HFFc6 (cell line): ENCODE measurements around the gene BABAM2. TPM values are rescaled to one million over a fixed set of nuclear protein-coding genes. Genes with fewer than 3 reads are reported as not detected.

Experiments
- DNase-seq: peaks from one replicate; pipeline ENCODE4 v3.0.0-alpha.2; 2018
- H3K27ac Mint-ChIP-seq: 2 replicates; pipeline ENCODE4 v1.8.0; 2020; ENCODE audit warnings: mild to moderate bottlenecking, mixed read lengths
- H3K27me3 Mint-ChIP-seq: 2 replicates; pipeline ENCODE4 v1.8.0; 2021; ENCODE audit warnings: mild to moderate bottlenecking, moderate library complexity, mixed read lengths; ENCODE audit not compliant: insufficient read depth
- H3K36me3 Mint-ChIP-seq: 2 replicates; pipeline ENCODE4 v1.8.0; 2021; ENCODE audit warnings: low read depth, mixed read lengths
- H3K4me1 Mint-ChIP-seq: 2 replicates; pipeline ENCODE4 v1.8.0; 2020; ENCODE audit warnings: low read depth, mixed read lengths
- H3K4me3 Mint-ChIP-seq: 2 replicates; pipeline ENCODE4 v1.8.0; 2020; ENCODE audit warnings: mild to moderate bottlenecking, moderate library complexity, mixed read lengths
- H3K9me3 Mint-ChIP-seq: 2 replicates; pipeline ENCODE4 v1.8.0; 2020; ENCODE audit warnings: mild to moderate bottlenecking, mixed read lengths
- CTCF ChIP-seq: fragments of 200-600 bp; sonication (generic); IDR thresholded peaks from 2 replicates; pipeline ENCODE4 v1.5.0; 2021; ENCODE audit warnings: antibody characterized with exemption, mild to moderate bottlenecking
- total RNA-seq, 6 experiments: library from RNA; stranded (reverse); fragmentation: NEBNext Ultra II Directional; extraction: Animal tissue kit (Norgen Biotek cat#: 25700); gene quantifications; 2 replicates in 1 of 6; 3 replicates in 5 of 6; pipeline ENCODE4 v1.2.3, GENCODE V29; 2021

The BABAM2 gene
- total RNA-seq, 6 experiments from 2014 or later: 30.8 to 46.6 (median 41.2) TPM

- H3K36me3 Mint-ChIP-seq: no peaks in the 10 kb centered on the region
- H3K4me3 Mint-ChIP-seq: no peak overlapping the region
- H3K4me1 Mint-ChIP-seq: peaks cover 7% of the 10 kb centered on the region; the same call in 1 of the 2 replicates
- TF ChIP-seq CTCF: no peak
- H3K9me3 Mint-ChIP-seq: no peaks in the 10 kb centered on the region
- no peak overlapping the region for H3K27ac Mint-ChIP-seq
- no peak for DNase-seq
- H3K27me3 Mint-ChIP-seq: peaks cover 6% of the 10 kb centered on the region; the same call in 1 of the 2 replicates
Measured at GRCh38 chr2:28374331-28374730, 483.8 kb downstream of the BABAM2 start.

- peaks cover 6% of the 10 kb centered on the region; the same call in 1 of the 2 replicates for H3K27me3 Mint-ChIP-seq
- H3K9me3 Mint-ChIP-seq: no peaks in the 10 kb centered on the region
- no peak overlapping the region for H3K27ac Mint-ChIP-seq
- no peak for DNase-seq
- H3K4me1 Mint-ChIP-seq: peaks cover 7% of the 10 kb centered on the region; the same call in 1 of the 2 replicates
- H3K4me3 Mint-ChIP-seq: no peak overlapping the region
- TF ChIP-seq CTCF: no peak
- H3K36me3 Mint-ChIP-seq: no peaks in the 10 kb centered on the region
Measured at GRCh38 chr2:28375236-28375635, 484.7 kb downstream of the BABAM2 start.

GRCh38 chr2:28375742-28376631 is 485.5 kb downstream of the BABAM2 start:
- Mint-ChIP-seq H3K36me3 (no peaks in the 10 kb centered on the region), H3K4me1 (peaks cover under 1% of the 10 kb centered on the region; the same call in 1 of the 2 replicates), H3K27ac (no peak overlapping the region), H3K9me3 (no peaks in the 10 kb centered on the region), H3K4me3 (no peak overlapping the region), H3K27me3 (peaks cover 6% of the 10 kb centered on the region; the same call in 1 of the 2 replicates)
- TF ChIP-seq CTCF: no peak
- DNase-seq: no peak

- no peak overlapping the region for H3K27ac Mint-ChIP-seq
- no peaks in the 10 kb centered on the region for H3K9me3 Mint-ChIP-seq
- no peak for DNase-seq
- no peaks in the 10 kb centered on the region for H3K36me3 Mint-ChIP-seq
- H3K27me3 Mint-ChIP-seq: peaks cover 6% of the 10 kb centered on the region; the same call in 1 of the 2 replicates
- no peak for TF ChIP-seq CTCF
- no peaks in the 10 kb centered on the region for H3K4me1 Mint-ChIP-seq
- H3K4me3 Mint-ChIP-seq: no peak overlapping the region
Measured at GRCh38 chr2:28377195-28377816, 486.8 kb downstream of the BABAM2 start.

GRCh38 chr2:28377984-28378678 is 487.6 kb downstream of the BABAM2 start:
- Mint-ChIP-seq H3K36me3 (no peaks in the 10 kb centered on the region), H3K9me3 (no peaks in the 10 kb centered on the region), H3K27me3 (peaks cover 6% of the 10 kb centered on the region; the same call in 1 of the 2 replicates), H3K4me3 (no peak overlapping the region), H3K27ac (no peak overlapping the region), H3K4me1 (no peaks in the 10 kb centered on the region)
- no peak for TF ChIP-seq CTCF
- no peak for DNase-seq
